ENCODE data around the gene CYP17A1.

Gene CYP17A1

DNA sequence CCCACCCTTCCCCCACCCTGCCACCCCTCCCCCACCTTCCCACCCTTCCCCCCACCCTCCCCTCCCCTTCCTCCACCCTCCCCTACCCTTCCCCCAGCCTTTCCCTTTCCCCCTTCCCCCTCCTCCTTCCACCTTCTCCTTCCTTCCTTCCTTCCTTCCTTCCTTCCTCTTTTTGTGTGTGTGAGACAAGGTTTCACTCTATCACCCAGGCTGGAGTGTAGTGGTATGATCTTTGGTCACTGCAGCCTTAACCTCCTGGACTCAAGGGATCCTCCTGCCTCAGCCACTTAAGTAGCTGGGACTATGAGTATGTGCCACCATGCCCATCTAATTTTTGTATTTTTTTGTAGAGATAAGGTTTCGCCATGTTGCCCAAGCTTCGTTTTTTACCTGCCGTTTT lies 35.2 kb downstream of the CYP17A1 start:
- DNase-seq: no peak

DNA sequence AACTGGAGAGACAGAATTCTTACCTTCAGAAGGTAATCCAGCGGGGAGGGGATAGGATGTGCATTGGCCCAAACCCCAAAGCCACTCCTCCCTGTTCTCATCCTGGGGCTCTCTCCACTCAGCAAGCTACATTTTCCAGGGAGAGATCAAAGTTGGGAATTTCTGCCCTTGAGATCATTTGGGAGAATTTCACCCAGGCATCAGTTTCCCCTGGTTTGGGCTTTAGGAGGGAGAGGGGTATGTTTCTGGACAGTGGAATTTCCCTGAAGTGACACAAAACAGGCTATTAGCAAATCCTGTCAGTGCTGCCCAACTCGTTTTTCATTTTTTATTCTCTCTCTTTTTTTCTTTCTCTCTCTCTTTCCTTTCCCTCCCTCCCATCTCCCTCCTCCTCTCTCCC lies 35.7 kb downstream of the CYP17A1 start:
- no peak for DNase-seq

DNA sequence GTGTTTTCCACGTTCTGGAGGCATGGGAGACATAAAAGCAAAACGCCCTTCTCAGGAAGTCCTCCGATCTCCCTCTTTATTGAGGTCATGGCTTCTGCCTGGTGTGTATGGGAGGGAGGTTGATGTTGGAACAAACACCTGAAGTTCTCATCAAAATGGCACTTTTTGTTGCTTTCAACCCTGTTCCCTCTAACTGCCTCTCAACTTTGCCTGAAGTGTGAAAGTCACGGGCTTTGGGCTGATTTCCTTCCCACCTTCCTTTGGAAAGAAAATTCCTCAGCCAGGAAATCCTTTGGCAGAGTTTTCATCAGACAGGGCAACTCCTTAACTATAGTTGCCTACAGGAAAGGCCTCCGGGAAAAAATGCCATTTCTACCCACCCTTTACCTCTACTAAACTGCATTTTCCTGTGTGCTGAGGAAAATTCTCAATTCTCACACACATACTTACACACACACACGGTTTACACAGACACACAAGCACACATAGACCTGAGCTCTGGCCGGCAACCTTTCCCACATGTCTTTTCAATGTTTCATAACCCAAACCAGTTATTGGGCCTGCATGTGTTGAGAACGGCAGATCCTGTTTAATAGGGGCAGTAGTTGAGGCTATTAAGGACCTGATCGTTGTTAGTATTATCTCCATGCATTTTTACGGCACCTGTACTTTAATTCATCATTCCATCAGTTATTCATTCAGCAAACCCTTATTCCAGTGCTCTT lies 36.4 kb downstream of the CYP17A1 start:
- DNase-seq: no peak

DNA sequence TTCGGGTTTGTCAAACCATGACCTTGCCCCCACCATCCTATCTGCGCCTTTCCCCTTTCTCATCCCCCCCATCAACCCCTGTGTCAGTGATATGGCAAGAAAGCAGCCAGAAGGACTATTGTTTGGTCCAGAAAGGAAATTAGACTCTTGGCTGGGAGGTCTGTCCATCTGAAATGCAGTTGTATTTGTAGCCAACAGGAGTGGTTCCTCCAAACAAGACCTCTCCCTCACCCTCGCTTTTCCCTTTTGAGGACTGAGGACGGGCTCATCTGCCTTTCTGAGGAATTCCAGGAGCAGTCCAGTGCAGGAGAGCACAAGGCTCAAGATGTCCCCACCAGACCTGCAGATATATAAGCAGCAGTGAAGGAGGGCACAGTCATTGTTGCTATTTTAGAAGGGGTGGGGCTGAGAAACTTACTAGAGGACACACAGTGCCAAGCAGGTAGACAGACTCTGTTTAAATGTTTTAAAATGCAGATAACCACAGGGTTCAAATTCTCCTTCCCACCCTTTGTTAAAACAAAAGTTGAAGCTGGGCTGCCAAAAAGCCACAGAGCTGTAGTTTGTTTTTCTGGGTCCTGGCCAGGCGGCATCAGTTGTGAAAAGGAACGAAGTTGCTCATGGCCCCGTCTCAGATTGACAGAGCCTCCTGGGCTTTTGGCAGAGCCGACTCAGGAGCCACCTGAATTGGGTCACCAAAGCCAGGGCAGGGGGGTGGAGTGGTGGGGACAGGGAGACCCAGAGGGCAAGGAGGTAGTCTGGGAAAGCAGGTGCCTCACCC lies 37.3 kb downstream of the CYP17A1 start:
- no peak for DNase-seq

DNA sequence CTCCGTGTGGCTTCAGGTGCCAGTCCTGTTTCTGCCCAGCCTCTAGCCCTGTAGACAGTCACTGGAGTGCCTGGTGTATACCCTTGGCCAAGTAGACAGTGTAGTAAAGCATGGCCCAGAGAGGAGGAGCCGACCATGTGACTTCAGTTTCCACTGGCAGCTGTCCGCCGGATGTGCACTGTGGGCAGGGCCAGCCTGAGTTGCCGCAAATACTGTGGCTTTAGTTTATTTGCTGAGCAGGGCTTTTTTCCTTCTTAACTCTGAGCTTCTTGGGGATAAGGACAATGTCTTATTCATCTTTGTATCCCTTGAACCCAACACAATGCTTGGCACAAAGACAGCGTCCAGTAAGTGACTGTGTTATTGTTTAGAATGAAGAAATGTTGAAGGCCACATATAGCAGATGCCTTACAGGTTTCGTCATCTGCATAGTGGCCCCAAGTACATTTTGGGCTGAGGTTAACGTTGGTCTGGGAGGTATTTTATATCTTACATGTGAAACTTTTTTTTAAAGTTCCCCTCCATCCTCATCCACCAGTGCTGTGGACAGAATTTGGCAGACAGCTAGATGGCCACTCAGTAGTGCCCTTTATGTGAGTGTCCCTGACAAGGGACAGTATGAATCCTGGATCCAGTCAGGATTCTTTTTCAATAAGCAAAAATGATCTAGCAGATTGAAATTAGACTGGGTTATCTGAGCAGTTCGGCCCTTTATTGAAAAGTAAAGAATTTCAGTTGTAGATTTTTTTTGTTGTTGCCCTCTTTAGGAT lies 40.6 kb downstream of the CYP17A1 start:
- no peak for DNase-seq

DNA sequence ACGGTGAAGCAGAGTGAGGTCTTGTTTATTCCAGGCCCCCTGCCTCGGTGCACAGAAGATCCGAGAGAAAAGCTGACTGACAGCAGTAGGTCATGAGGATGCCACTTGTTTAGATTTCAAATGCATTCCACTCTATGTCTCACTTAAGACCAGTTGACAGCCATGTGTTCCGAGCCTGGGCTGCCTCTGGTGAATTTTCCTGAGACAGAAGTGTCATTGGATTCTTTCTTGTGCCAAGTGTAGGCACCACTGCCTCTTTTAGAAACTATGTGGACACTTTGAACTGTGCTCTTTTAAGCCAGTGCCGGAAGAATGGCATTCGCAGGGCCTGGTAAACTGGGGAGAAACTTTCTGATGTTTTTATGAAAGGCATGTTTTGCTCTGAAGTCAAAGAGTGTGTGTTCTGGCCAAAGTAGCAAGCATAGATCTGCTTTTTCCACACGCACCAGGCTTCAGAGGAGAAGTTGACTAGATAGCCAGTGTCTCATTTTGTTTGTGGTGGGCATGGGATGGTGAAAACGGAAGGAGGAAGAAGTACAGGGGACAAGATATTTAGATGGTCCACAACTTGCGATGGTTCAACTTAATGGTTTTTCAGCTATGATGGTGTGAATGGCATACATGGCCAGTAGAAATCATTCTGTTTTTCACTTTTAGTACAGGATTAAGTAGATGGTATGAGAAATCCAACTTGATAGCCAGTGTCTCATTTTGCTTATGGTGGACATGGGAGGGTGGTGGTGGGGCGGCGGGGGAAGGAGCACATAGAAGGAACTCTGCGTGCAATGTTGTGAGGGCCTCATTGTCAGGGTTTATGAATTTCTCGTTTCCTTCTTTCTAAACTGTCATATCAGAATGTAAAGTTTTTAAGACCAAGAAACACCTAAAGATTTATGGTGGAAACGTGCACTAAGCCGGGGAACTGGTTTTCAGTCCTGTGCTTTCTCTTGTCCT lies 41.5 kb downstream of the CYP17A1 start:
- DNase-seq: no peak

DNA sequence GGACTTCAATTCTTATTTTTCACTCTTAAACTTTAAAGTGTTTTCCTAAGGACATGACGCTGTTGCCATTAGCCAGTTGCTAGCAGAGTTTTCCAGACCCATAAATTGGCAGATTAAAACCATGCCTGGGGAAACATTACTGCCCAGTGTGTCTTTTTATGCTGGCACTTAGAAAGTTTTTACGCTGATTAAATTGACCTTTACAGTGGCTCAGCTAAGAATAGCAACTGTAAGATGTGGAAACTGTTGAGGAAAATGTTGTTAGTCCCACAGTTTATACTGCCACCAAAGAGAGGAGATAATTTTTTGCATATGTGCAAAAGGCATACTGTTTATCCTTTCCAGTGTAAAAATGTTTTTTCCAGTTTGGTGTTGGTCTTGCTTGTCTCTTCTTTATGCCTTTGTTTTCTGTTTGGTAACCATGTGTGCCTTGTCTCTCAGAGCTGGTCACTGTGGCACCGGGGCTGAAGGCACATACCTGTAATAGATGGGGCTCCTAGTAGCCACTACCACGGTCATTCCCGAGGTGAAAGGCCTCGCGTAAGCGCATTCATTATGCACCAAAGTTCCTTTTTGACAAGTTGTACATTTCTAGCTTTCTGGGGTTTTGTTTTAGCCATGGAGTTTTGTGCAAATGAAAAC lies 45.3 kb downstream of the CYP17A1 start:
- DNase-seq: no peak

DNA sequence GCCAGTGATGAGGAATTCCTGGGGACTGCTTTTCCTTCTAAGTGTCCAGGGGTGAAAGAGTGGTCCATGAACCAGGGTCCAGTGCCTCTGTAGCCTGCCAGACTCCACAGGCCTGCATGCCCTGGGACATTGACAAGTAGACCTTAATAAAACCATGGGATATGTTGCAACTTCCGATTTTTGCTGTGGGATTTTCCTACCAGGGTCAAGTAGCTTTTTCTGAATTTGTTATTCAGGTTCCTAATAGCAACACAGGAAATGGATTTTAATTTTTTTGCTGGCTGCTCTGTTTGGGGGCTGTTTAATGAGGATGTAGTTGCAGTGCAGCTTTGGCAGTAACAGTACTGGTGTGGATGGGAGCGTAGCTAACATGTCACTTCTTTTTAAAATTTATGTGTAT lies 51.4 kb downstream of the CYP17A1 start:
- DNase-seq: no peak

DNA sequence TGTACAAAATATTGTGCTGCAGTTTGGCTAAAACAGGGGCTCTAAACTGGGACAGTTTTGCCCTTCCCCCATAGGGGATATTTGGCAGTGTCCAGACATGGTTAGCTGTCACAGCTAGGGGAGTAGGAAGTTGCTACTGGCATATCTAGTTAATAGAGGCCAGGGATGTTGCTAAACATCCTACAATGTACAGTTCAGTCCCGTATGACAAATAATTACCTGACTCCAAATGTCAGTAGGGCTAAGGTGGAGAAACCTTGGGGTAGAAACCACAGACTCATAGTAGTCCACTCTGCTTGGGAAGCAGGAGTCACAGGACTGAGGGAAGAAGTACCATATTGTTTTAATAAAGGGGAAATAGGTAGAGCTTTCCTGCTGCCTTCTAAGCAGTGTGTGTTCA lies 53.6 kb downstream of the CYP17A1 start:
- DNase-seq: no peak

DNA sequence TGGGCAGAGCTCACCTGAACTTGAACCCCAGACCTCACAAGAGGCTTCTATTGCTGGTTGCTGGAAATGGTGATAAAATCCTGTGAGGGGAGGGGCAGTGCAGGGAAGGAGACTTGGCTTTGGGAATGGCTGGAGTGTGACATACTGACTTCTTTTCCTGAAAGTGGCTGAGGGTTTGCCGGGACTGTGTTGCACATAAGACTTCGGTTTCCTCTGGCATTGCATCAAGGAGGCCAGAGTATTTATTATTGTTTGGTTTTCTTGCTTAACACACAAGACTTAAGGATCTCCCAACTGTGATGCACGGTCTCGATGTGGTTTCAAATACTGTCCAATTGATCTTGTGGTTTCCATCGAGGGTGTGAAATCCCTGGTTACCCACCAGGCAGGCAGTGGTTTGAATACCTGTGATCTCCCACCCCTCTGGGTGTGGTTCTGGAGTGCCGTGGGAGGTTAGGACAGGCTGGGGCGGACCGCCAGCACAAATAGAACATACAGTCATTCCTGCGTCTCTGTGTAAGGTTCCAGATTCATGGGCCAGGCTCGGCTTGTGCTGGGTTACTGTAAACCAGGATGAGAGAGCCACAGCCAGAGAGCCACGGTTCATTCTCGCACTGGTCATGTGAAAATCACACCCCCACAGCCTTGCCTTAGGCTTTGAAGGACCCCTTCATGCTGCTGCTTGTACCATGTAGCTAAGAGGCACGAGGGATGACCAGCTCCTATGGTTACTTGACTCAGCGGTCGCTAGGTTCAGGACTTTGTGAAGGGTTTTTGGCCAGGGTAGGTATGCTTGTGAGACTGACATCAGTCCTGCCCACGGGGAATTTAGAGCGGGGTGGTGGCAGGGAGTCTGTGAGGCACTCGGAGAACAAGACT lies 54.3 kb downstream of the CYP17A1 start:
- DNase-seq: no peak

DNA sequence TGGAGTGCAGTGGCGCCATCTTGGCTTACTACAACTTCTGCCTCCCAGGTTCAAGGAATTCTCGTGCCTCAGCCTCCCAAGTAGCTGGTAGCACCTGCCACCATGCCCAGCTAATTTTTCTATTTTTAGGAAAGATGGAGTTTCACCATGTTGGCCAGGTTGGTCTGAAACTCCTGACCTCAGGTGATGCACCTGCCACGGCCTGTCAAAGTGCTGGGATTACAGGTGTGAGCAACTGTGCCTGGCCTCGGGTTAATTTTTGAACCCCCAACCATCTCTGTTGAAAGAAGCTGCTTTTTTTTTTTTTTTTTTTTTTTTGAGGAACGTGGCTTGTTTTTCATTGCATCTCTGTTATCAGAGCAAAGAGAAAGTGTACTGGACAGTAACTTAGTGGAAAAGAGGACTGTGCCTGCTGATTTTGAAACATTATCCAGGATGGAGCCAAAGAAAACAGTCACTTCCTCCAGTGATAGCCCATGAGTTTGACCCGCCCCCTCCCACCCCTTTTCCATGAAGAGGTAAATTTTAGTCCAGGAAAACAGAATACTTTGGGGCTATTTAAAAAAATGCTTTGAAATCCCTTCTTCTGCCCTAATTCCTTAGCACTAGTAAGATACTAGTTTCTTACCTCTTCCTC lies 55.2 kb downstream of the CYP17A1 start:
- DNase-seq: no peak

DNA sequence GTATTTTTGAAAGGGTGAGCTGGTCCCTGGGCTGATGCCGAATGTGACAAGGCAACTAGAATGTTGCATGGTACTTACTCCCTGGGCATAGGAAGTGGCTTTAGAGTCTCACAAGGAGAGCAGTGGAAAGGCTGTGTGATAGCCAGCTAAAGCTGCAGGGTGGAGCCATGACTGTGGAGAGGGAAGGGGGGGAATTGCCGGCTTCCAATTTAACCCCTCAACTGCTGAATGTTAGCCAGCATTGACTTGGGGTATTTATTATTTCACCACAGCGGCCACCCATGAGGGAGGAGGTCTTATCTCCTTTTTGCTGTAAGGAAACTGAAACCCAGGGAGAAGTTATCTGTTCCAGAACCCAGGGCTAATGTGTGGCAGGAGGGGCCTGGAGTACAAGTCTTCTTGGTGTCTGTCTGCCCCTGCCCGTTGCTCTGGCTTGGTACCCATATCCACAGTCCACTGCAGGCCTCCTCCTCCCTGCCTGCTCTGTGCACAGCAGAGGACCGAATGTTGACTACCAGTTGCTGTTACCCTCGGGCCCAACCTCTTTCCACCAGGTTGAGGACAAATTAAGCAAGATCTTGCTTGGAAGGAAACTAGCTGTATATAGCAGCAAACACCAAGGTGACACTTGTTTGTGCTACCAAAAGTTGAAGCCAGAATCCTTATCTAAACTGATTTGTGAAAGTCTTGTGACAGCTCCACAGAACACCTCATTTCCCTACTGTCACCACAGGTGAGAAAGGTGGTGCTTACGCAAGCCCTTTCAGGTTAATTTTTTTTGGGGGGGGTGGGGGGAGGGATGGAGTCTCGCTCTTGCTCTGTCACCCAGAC lies 55.9 kb downstream of the CYP17A1 start:
- no peak for DNase-seq
